GM18909 (cell line): Measurements from ENCODE around the gene NPFFR1.

Experiments
- ATAC-seq: cut with Tn5 transposase; IDR thresholded peaks from one replicate; pipeline ENCODE4 v1.9.1; 2021; ENCODE audit warnings: mild to moderate bottlenecking; ENCODE audit not compliant: unreplicated experiment, poor library complexity

The NPFFR1 gene, protein sequence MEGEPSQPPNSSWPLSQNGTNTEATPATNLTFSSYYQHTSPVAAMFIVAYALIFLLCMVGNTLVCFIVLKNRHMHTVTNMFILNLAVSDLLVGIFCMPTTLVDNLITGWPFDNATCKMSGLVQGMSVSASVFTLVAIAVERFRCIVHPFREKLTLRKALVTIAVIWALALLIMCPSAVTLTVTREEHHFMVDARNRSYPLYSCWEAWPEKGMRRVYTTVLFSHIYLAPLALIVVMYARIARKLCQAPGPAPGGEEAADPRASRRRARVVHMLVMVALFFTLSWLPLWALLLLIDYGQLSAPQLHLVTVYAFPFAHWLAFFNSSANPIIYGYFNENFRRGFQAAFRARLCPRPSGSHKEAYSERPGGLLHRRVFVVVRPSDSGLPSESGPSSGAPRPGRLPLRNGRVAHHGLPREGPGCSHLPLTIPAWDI

DNA sequence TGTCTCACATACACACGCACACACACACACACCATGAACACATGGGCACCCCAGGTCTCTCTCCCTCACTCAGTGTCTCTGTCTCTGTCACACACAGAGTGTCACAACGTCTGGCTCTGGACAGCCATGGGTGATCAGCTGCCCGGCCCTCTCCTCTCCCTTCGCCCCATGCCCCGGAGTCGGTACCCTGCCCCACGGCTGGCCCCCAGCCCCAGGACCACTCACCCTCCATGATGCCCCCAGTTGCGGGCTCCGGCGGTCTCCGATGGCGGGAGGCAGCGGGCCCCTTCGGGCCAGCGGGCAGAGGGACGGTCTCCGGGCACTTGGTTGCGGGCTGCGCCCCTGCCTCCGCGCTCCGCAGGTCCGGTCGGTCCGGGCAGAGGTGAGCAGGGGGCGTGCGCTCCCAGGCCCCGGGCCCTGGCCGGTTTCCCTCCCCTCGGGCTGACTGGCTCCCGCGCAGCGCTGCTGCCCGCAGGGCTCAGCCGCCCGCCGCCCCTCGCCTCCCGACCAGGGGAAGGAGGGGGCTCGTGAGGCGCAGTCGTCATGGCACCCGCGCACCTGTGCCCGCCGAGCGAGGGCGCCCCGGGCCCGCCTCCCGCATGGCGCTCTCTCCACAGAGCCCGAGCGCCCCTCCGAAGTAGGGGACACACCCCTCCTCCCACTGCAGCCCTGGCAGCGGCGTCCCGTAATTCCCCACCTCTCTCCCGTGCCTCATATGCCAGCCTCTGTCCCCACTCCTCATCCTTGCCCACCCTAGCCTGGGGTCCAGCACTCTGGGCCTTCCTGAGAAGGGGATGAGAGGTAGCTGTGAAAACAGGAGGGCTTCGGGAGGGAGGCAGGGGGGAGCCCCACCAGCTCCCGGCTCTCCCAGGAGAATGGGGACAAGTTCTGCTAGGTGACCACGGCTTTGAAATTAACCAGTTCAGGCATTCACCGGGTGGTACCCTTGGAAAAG, at the start of gene NPFFR1:
Gene NPFFR1, minus strand, starts transcription at position 560 of the 955 bp plus-strand sequence. Its CDS starts 328 bp downstream, at position 232.
- no peak for ATAC-seq

DNA sequence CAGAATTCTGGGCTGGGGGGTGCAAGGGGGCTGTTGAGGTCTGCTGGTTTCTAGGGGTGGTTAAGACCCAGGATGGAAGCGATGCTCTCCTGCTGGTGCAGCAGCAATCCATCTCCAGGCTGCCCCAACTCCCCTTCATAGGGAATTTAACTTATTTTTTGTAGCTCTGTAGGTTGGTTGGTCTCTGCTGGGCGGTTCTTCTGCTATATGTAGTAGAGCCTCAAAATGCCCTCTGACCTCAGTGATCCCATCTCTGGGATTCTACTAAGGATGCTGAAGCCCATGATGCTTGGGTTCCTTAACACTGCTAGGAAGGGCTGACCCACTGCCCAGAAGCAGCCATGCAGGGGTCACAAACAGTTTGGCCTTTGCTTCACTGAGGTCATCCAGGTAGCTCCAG, 49.5 kb upstream of the NPFFR1 start:
- ATAC-seq, result no peak

DNA sequence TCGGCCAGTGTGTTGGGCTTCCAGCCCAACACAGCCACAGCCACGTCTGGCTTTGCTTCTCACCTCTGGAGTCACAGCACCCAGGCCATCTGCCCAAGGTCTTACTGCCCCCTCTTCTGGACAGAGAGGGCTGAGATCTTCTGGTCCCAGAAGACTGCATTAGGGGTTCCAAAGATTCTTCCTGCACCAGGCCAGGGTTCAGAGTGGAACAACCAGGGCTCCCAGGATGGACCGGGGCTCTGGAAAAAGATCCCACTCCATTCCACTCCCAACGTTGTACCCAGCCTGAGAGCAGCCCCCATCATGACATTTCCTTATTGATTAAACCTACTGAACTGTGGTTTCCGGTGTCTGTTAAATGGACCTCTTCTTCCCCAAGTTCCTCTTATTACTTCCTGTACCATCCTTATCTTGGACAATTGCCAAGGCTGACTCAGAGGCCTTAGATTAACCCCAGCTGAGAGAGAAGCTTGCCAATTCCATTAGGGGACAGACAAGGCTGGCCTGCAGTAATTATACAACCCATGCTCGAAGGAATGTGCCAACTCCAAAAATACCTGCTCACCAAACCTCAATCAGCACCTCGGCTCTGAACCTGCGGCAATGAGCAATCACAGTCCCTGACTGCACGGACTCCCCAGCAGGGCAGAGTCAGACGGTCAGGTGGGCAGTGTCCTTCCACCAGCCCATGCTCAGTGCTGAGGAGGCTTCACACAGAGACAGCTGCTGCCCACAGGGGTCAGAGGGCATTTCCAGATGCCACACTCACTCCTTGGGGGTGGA, 47.9 kb upstream of the NPFFR1 start:
- ATAC-seq, result peak; percentile 83

DNA sequence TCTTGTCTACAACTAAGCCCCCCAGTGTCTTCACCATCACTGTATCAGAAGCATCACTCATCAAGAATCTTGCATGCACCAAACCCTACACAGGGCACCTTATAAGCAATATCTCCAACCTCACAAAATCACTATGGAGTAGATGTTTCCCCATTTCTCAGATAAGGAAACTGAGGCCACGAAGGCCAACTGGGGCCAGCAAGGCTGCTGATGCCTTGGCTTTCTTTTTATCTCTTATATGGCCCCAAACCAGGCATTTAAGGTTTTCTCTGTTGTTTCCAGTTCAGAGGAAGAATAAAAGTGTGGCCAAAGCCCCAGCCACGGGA, 47.3 kb upstream of the NPFFR1 start:
- ATAC-seq, result no peak

DNA sequence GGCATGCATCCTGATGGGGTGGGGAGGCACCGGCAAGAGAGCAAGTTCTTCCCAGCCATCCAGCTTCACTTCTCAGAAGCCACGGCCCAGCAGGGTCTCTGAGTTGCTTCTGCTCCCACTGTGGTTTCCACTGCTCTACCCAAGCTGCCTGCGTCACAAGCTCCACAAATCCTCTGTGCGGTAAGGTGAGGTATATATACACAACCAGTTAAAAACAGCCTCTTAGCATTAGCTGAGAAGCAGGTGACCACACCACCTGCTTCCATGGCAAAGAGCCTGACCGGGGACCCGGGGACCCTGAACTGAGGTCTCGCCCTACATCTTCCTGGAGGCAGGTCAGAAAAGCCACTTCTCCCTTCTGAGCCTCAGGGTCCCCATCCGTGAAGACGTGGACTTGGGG, 46.9 kb upstream of the NPFFR1 start:
- no peak for ATAC-seq

DNA sequence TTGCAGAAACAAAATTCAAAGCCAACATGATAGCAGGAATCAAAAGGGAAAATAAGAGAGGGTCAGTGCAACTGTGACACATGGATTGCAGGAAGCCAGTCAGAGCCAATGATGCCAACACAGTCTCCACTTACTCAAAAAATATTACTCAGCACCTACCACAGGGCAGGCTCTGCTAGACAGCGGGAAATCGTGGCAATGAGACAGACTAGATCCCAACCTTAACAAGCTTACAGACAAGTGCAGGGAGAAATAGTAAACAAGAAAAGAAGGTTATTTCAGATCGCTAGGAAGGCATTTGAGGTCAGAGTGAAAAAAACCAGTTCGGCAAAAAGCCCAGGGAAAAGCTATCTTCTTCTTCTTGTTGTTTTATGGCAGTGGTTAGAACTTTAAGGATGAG, 45.2 kb upstream of the NPFFR1 start:
- ATAC-seq, result no peak

DNA sequence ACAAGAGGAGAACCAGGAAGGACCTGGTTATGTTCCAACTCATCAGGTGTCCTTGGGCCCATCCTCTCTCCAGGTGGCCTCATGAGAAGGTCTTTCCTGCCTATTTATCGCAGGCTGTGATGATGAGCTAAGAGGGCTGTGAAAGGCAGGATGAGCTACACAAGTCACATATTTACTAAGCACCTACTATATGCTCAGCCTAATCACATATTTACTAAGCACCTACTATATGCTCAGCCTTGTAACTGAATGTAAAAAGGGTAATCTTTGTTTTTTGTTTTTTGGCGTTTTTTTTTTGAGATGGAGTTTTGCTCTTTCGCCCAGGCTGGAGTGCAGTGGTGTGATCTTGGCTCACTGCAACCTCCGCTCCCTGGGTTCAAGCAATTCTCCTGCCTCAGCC, 44.2 kb upstream of the NPFFR1 start:
- ATAC-seq, result no peak

DNA sequence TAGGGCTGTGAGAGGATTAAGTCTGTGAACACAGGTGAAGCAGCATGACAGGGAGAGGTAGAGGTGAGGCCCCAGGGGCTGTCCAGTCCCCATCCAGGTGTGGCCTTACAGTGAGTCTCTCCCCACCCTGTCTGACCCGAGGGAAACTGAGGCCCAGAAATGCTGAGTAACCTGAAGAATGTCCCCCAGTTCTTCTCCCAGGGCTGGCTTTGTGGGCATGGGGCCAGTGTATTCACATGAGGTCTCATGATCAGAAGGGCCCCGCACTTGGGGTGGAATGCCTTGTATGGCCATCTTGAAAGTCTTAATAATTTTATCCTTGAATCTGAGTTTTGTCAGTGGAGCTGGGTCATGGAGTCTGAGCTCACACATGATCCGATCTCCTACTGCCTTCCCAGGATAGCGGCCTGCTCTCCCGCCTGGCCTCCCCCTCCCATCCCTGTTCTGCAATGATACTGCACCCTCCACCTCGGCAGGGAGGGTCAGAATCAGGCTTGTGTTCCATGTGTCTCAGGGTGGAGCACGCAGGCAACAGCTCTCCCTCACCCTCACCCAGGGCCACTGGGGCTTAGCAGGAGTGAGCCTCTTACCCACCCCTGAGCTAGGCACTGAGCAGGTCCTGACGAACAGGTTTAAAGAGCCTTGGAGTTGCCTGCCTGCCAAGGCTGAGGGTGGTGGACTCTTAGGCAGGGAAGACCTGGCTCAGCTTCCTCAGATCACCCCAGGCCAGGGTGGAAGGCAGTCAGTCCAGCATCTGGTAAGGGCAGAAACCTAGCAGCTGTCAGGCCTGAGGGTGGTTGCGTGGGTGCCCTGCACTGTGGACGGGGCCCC, 41.4 kb upstream of the NPFFR1 start:
- ATAC-seq, result no peak

DNA sequence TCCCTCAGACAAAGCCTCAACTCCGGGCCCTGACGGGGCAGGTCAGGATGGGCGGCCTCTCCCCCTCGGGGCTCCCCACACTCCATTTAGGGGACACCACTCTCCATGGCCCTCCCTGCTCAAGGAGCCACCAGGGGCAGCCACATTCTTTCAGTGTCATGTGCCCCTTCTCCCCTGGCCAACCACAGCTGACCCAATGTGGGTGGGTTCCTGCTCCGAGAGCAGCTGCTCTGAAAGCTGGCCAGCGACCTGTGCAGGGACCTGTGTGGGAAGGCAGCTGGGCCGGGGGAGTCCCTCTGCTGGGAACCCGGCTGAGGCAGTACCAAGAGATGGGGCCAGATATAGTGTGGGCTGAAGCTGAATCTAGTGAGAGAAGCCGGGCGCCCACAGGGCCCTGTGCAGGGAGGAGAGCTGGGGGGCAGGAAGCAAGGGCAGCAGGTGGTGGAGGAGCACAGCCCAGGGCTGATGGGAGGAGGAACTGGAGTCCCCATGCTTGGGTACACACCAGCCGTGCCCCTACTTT, 40.6 kb upstream of the NPFFR1 start:
- peak; percentile 72 for ATAC-seq

DNA sequence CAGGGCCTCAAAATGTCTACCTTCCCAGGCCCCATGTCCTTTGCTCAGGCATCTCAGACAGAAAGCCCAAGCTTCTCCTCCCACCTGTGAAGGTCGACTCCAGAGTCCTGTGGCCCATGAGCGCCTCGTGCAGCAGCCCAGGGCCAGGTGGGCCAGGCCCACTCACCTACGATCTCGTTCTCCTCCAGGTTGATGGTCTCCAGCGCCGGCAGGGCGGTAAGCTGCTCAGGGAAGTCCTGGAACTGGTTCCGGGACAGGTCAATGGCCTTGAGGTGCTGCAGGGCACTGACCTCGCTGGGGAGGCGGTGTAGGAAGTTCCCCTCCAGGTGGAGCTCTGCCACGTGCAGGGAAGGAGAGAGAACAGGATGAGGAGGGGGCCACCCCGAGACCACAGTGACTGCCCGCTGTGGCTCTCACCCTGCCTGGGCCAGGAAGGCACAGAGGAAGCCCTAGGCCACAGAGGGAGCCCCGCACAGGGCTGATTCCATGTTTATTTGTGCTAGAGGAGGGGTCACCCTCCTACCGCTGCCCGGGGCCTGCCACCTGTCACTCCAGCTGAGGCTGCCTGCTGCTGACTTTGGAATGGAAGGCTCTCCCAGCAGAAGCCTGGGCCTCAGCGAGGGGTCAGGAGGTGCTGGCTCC, 40.0 kb upstream of the NPFFR1 start:
- no peak for ATAC-seq

DNA sequence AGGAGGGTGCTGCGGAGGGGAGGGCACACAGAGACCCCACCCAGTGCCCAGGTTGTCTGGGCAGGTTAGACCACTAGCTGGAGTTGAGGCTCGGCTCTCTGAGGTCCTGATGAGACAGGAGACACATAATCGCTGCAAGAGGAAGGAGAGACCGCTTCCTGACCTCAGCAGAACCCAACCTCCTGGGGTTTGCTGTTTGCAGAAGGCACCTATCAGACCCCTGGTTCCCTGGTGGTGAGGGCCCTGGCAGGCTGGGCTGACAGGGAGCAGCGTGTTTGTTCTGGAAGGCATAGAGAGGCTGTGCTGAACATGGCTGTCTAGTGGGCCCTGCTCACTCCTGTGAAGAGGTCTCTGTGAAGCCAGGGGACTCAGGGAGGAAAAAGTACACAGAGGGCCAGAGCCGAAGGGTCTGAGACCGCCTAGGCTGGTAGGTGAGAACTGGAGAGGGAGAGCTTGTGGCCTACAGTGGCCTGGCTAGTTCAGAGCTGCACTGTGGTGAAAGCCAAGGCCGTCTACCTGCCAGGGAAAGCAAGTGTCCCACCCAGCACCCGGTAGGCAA, 39.4 kb upstream of the NPFFR1 start:
- no peak for ATAC-seq

DNA sequence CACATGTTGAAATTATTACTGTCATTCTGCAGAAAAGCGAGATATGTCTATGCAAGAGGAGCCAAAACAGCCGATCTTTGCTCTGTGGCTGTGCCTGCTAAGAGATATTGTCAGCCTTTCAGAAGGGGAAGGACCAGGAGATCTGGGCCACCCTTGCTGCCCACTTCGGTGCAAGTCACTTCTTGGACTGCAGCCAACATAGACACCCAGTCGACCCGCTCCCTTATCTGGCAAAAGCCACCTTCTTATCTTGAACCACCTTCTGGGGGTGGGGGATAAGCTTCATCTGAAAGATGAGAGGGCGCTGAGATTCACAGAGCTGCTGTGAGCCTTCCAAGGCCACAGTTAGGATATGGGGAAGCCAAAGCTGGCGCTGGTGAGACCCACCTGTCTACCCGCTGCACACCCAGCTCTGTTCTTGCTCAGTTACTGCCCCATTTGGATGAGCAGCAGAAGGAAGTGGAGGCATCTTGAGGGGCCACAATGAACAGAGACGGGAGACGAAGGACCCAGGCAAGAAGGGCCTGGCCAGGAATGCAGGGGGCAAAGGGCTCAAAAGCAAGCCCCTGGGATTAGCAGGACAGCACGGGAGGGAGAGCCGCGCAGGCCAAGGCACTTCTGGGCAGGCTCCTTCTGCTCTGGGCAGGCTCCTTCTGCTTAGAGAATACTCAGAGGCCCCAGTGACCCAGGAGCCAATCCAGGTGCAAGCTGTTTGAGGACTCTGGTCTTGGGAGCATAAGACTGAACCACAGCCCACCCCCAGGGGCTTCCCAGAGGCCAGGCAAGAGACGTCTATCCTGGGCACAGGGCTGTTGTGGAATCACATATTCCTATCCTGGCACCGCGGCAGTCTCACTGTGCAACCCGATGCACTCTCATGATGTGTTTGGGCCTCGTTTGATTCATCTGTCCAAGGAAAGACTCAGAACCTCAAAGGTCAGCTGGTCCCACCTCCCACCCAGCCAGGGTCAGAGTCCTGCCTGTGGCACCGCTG, 38.4 kb upstream of the NPFFR1 start:
- ATAC-seq, result no peak

DNA sequence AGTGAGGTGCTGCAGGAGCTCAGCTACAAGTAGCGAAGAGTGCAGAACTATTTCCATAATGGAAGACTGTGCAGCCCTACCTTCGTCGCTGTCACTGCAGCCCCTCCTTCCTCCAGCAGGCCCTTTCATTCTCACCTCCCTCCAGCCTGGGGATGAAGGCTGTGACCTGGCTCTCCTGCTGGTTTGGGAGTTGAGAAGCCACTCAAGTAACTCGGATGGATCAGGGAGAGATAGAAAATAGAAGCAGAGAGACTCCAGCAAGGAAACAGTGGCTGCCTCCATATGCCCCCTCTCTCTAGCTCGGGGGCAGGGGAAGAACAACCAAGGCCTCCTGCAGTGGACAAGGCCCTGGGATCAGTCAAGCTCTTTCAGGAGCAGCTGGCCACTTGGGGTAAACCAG, 37.4 kb upstream of the NPFFR1 start:
- ATAC-seq, result no peak

DNA sequence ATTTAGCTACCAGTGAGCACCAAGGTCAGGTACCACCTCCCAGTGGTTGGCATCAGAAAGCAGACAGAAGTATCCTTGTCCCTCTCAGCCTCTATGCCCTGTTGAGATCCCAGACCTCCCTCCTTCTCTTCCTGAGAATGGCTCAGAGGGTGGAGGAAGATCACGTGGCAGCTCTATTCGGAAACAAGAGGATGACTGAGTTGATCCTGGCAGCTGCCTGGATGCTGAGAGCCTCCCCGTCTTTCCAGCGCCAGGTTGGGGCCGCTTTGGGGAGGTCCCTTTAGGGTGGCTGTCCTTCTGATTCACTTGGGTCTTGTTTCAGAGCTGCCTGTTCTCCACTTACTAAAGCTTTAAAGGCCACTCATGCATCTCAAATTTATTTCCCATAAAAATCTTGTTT, 36.9 kb upstream of the NPFFR1 start:
- no peak for ATAC-seq

DNA sequence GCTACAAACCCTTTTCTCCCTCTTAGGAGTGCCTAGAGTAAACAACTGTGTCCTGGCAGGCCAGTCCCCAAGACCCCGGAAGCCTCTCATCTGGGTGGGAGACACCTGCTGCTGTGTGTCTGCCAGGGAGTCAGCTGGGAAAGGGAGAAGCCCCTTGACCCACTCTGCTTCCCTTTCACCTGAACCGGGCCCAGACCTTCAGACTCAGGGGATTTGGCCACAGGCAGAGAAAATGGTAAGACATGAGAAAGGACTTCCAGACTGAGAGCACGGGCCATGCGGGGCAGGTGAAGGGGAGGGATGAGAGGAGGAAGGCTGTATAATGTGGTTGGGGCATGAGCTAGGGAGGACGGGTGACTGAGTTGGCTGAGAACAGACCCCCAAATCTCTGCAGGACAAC, 36.0 kb upstream of the NPFFR1 start:
- ATAC-seq, result no peak

DNA sequence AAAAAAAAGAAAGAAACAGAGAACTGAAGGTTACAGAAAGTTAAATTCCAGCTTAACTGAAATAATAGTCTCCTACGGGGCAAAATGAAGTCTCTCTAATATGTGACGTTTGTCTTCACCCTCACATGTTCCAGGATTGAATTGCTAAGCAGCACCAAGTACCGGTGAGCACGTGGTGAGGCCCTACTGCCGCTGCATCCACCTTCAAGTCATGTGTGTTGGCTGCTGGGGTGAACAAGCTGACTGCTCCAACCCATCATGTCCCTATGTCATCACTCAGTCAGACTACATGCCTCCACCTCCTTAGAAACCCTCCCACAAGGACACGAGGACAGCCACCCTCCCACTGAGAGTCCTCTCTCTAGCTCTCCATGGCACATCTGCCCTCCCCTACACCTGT, 35.4 kb upstream of the NPFFR1 start:
- ATAC-seq, result no peak

DNA sequence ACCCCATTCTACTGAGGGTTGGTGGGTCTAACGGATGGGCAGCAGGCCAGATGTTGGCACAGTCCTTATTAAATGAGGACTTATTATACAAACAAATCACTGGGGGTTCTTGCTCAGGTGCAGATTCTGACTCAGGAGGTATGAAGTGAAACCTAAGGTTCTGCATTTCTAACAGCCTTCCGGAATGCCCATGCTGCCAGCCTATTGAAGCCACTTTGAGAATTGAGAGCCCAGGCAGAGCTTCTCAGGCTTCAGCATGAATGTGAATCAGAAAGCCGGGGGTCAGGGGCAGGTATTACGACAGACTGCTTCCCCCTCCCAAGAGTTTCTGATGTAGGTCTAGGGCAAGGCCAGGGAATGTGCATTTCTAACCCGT, 34.1 kb upstream of the NPFFR1 start:
- no peak for ATAC-seq
